MM.1S (cell line): ENCODE measurements around the gene TMEM45B.

Experiments
- DNase-seq: peaks from one replicate; pipeline ENCODE4 v3.0.0-alpha.2; 2015
- H2AFZ ChIP-seq: fragments of 300-600 bp; sonication (generic); 2 replicates; pipeline ENCODE4 v1.6.0; 2016; ENCODE audit warnings: antibody characterized with exemption, low read length
- H3F3A ChIP-seq: fragments of 300-600 bp; sonication (generic); 2 replicates; pipeline ENCODE4 v1.6.1; 2016; ENCODE audit warnings: mild to moderate bottlenecking, antibody characterized with exemption, low read length, moderate library complexity, mixed read lengths; ENCODE audit not compliant: insufficient read depth
- H3K27ac ChIP-seq: fragments of 300-600 bp; sonication (generic); 2 replicates; pipeline ENCODE4 v1.5.1; 2016; ENCODE audit warnings: mild to moderate bottlenecking, low read length
- H3K27me3 ChIP-seq: fragments of 300-600 bp; sonication (generic); replicated peaks from 2 replicates; pipeline ENCODE4 v1.6.0; 2016; ENCODE audit warnings: low read length; ENCODE audit not compliant: insufficient read depth
- H3K36me3 ChIP-seq: fragments of 300-600 bp; sonication (generic); replicated peaks from 2 replicates; pipeline ENCODE4 v1.6.1; 2016; ENCODE audit warnings: mild to moderate bottlenecking, low read length, mixed read lengths; ENCODE audit not compliant: insufficient read depth
- H3K4me1 ChIP-seq: fragments of 300-600 bp; sonication (generic); 2 replicates; pipeline ENCODE4 v1.6.1; 2016; ENCODE audit warnings: low read length, mixed read lengths
- H3K4me2 ChIP-seq: fragments of 300-600 bp; sonication (generic); 2 replicates; pipeline ENCODE4 v1.6.0; 2016; ENCODE audit warnings: low read depth, low read length
- H3K4me3 ChIP-seq: fragments of 300-600 bp; sonication (generic); 2 replicates; pipeline ENCODE4 v1.5.1; 2016; ENCODE audit warnings: low read length, mixed read lengths
- H3K79me2 ChIP-seq: fragments of 300-600 bp; sonication (generic); 2 replicates; pipeline ENCODE4 v1.6.1; 2016; ENCODE audit warnings: mixed run types, low read length, mixed read lengths
- H3K9ac ChIP-seq: fragments of 300-600 bp; sonication (generic); 2 replicates; pipeline ENCODE4 v1.6.1; 2016; ENCODE audit warnings: low read length, mixed read lengths
- H3K9me2 ChIP-seq: fragments of 300-600 bp; sonication (generic); replicated peaks from 2 replicates; pipeline ENCODE4 v1.6.1; 2016; ENCODE audit warnings: mild to moderate bottlenecking, low read length, mixed read lengths; ENCODE audit not compliant: insufficient read depth
- H3K9me3 ChIP-seq: fragments of 300-600 bp; sonication (generic); replicated peaks from 2 replicates; pipeline ENCODE4 v1.6.1; 2016; ENCODE audit warnings: mild to moderate bottlenecking, low read length, mixed read lengths; ENCODE audit not compliant: insufficient read depth
- H4K20me1 ChIP-seq: fragments of 300-600 bp; sonication (generic); 2 replicates; pipeline ENCODE4 v1.6.1; 2016; ENCODE audit warnings: mild to moderate bottlenecking, low read length, moderate library complexity, mixed read lengths; ENCODE audit not compliant: insufficient read depth
- EZH2 ChIP-seq: fragments of 300-600 bp; sonication (generic); optimal IDR thresholded peaks from 2 replicates; pipeline ENCODE3; 2017; ENCODE audit warnings: low read depth, mild to moderate bottlenecking, antibody characterized with exemption, low read length, mixed read lengths
- EZH2phosphoT487 ChIP-seq: fragments of 300-600 bp; sonication (generic); IDR thresholded peaks from 2 replicates; pipeline ENCODE4 v1.6.1; 2018; ENCODE audit warnings: antibody characterized with exemption, low read length
- TF ChIP-seq, protein P1 (sequence below): fragments of 300-600 bp; sonication (generic); IDR thresholded peaks from 2 replicates; pipeline ENCODE4 v1.5.1; 2016; ENCODE audit warnings: antibody characterized with exemption, low read length, mixed read lengths

The TMEM45B gene

DNA sequence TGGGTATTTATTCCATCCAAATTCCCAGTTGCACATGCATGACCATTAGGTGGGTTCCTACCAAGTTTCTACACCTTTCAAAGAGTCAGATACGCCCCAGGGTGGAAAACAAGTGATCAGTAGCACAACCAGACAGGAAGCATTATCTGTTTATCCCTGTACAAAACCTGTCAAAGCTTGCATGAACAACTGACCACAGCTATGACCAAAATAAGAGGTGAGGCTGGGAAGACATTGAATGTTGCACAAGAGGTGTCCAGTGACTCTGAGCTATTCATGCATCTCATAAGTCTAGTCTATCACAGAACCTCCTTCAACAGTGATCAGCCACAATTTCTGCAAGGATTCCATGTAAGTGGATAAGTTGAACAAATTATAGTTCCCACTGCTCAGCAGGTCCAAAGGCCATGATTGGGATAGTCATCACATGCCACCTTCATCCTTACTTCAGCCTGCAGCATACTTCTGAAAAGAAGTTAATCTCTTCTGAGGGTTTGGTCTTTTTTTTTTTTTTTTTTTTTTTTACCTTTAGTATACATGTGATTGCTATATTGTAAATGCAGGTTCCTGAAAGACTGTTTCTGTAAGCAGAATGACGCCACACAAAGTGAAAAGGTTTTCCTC is 28.0 kb upstream of the TMEM45B start:
- no peak overlapping the region for H3K9ac ChIP-seq
- no peaks in the 10 kb centered on the region for H3K79me2 ChIP-seq
- H3K4me2 ChIP-seq = no peak overlapping the region
- H3K9me3 ChIP-seq = no peaks in the 10 kb centered on the region
- no peaks in the 10 kb centered on the region for H3F3A ChIP-seq
- H3K27ac ChIP-seq = no peak overlapping the region
- H3K9me2 ChIP-seq = no peaks in the 10 kb centered on the region
- no peak overlapping the region for H3K4me3 ChIP-seq
- H2AFZ ChIP-seq = no peak overlapping the region
- H3K27me3 ChIP-seq = no peaks in the 10 kb centered on the region
- no peaks in the 10 kb centered on the region for H3K4me1 ChIP-seq
- no peaks in the 10 kb centered on the region for H4K20me1 ChIP-seq
- no peaks in the 10 kb centered on the region for H3K36me3 ChIP-seq
- no peak for DNase-seq
- TF ChIP-seq EZH2 = no peak
- TF ChIP-seq, protein P1, sequence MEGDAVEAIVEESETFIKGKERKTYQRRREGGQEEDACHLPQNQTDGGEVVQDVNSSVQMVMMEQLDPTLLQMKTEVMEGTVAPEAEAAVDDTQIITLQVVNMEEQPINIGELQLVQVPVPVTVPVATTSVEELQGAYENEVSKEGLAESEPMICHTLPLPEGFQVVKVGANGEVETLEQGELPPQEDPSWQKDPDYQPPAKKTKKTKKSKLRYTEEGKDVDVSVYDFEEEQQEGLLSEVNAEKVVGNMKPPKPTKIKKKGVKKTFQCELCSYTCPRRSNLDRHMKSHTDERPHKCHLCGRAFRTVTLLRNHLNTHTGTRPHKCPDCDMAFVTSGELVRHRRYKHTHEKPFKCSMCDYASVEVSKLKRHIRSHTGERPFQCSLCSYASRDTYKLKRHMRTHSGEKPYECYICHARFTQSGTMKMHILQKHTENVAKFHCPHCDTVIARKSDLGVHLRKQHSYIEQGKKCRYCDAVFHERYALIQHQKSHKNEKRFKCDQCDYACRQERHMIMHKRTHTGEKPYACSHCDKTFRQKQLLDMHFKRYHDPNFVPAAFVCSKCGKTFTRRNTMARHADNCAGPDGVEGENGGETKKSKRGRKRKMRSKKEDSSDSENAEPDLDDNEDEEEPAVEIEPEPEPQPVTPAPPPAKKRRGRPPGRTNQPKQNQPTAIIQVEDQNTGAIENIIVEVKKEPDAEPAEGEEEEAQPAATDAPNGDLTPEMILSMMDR = no peak
- no peak for TF ChIP-seq EZH2phosphoT487

DNA sequence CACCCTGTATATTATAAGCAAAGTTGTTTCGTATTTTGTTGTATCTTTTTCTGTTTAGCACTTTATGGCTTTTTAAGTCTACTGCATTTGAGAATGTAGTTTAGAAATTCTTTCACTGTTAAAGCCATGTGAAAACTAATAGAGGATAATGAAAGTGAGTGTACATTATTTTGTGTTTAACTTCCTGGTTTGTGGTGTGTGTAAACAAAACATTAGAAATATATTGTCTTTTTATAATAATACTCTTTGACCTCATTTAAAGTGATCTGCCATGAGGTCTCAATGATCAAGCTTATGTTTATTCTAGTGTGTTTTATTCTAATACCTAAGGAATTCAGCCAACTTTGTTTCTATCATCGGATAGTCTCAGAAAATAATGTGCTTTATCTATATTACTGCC is 27.4 kb upstream of the TMEM45B start:
- Histone ChIP-seq H3K27me3 (no peaks in the 10 kb centered on the region), H3K4me3 (no peak overlapping the region), H3K4me2 (no peak overlapping the region), H3K36me3 (no peaks in the 10 kb centered on the region), H3K79me2 (no peaks in the 10 kb centered on the region), H2AFZ (no peak overlapping the region), H3K27ac (no peak overlapping the region), H3K9me3 (no peaks in the 10 kb centered on the region), H3K9ac (no peak overlapping the region), H3K4me1 (no peaks in the 10 kb centered on the region), H3K9me2 (no peaks in the 10 kb centered on the region), H3F3A (no peaks in the 10 kb centered on the region), H4K20me1 (no peaks in the 10 kb centered on the region)
- TF ChIP-seq, protein P1 = no peak
- TF ChIP-seq EZH2 (no peak), EZH2phosphoT487 (no peak)
- no peak for DNase-seq

DNA sequence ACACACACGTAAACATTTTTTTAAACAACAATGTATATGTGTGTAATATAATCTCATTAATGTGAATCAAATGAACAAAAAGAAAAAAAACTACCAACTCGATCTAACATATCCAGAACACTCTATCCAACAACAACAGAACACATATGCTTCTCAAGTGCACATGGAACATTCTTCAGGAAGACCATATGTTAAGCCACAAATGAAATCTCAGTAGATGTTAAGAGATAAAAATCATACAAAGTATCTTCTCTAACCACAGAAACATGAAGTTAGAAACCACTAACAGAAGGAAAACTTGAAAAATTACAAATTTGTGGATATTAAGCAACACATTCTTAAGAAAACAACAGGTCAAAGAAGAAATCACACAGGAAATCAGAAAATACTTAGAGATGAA is 25.5 kb upstream of the TMEM45B start:
- no peak overlapping the region for H3K4me2 ChIP-seq
- no peaks in the 10 kb centered on the region for H3F3A ChIP-seq
- no peaks in the 10 kb centered on the region for H4K20me1 ChIP-seq
- TF ChIP-seq EZH2 (no peak), EZH2phosphoT487 (no peak)
- TF ChIP-seq, protein P1 = no peak
- no peak overlapping the region for H3K27ac ChIP-seq
- no peak overlapping the region for H3K9ac ChIP-seq
- no peak overlapping the region for H2AFZ ChIP-seq
- H3K36me3 ChIP-seq = no peaks in the 10 kb centered on the region
- H3K9me2 ChIP-seq = no peaks in the 10 kb centered on the region
- H3K79me2 ChIP-seq = no peaks in the 10 kb centered on the region
- H3K27me3 ChIP-seq = no peaks in the 10 kb centered on the region
- DNase-seq = no peak
- H3K4me3 ChIP-seq = no peak overlapping the region
- no peaks in the 10 kb centered on the region for H3K4me1 ChIP-seq
- H3K9me3 ChIP-seq = no peaks in the 10 kb centered on the region
